HL-60 (cell line): ENCODE data around the gene SRSF2.

ENCODE experiments used
- CTCF ChIP-seq: IDR thresholded peaks from one replicate; pipeline ENCODE4 v1.5.1; 2011; ENCODE audit warnings: low read length, control low read depth, inconsistent platforms; ENCODE audit not compliant: insufficient read depth
- GABPA ChIP-seq: IDR thresholded peaks from 2 replicates; pipeline ENCODE4 v1.6.1; 2012; ENCODE audit warnings: low read depth
- POLR2AphosphoS5 ChIP-seq: IDR thresholded peaks from 2 replicates; pipeline ENCODE4 v1.6.1; 2012; ENCODE audit warnings: low read depth

DNA sequence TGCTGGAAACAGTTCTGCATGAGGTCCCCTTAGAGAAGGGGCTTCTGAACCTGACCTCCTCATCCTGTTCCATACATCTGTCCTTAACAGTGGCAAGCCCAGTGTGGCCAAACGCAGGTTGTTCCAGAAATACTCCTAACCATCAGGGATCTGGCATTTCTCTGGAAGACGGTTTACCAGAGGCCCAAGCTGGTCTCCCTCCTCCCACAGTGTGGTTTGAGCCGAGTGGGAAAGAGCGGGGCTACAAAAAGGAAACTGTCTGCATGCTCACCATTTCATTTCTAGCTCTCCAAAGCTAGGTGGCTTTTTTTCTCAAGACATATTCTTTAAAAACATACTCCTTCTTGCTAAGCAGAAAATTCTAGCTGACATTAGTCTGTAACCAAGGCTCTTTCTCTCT lies 32.3 kb downstream of the SRSF2 start:
- TF ChIP-seq CTCF (no peak), POLR2AphosphoS5 (no peak), GABPA (no peak)
